HCT116 (cell line): Measurements from ENCODE around the gene CDH4. TPM values are rescaled to one million over a fixed set of nuclear protein-coding genes. Genes with fewer than 3 reads are reported as not detected.

Experiments
- ATAC-seq: fragments of 200-7000 bp; cut with Tn5 transposase; 2 replicates; pipeline ENCODE4 v1.9.1; 2020; ENCODE audit warnings: mild to moderate bottlenecking, moderate library complexity
- BruUV-seq: library from RNA; stranded (reverse); fragments of 400-500 nt; replicated peaks from 2 replicates; lab custom pipeline; 2021; lab: Mats Ljungman, UMichigan
- CTCF ChIA-PET: fragments of 300-600 bp; sonication (Branson Sonifier 250); formaldehyde crosslinking; loops from one replicate; lab custom pipeline; 2021; ENCODE audit warnings: antibody characterized with exemption; lab: Charles Lee
- POLR2A ChIA-PET: fragments of 300-600, 350-600 bp; sonication (Branson Sonifier 250); formaldehyde crosslinking; loops from one replicate; lab custom pipeline; 2021; ENCODE audit warnings: antibody characterized with exemption; lab: Charles Lee
- RAD21 ChIA-PET, 2 experiments: fragments of 300-600 bp; sonication (Branson Sonifier 250); formaldehyde crosslinking; loops; one replicate each; lab custom pipeline; 2023; ENCODE audit warnings: low total read pairs in 2 of 2; ENCODE audit not compliant: uncharacterized antibody in 2 of 2, unreplicated experiment in 2 of 2, low non-redundant PET in 1 of 2; lab: Charles Lee
- DNase-seq: peaks from one replicate; pipeline ENCODE4 v3.0.0-alpha.2; 2010; ENCODE audit warnings: low read depth, low spot score
- H2AFZ ChIP-seq: fragments of 200-600 bp; shearing (Covaris generic), sonication (generic); 2 replicates; pipeline ENCODE4 v1.6.1; 2017; ENCODE audit warnings: low read depth, mixed run types, mixed read lengths, antibody characterized with exemption, low read length; ENCODE audit not compliant: poor library complexity, severe bottlenecking
- H3K27ac ChIP-seq: 2 replicates; pipeline ENCODE4 v1.5.1; 2012; ENCODE audit warnings: low read depth, low read length
- H3K27me3 ChIP-seq: fragments of 200-600 bp; sonication (generic); 2 replicates; pipeline ENCODE4 v1.6.1; 2016; ENCODE audit warnings: mixed run types, low read length, mixed read lengths; ENCODE audit not compliant: insufficient read depth
- H3K36me3 ChIP-seq, 2 experiments: fragments of 200-500 bp in 1 of 2; fragments of 200-600 bp in 1 of 2; sonication (Bioruptor generic) in 1 of 2; sonication (generic) in 1 of 2; 2 replicates each; pipeline versions ENCODE4 v1.5.1 to v1.6.1; 2014 to 2016; ENCODE audit warnings: low read length in 2 of 2, inconsistent platforms in 1 of 2, mixed read lengths in 1 of 2, mixed run types in 1 of 2; ENCODE audit not compliant: insufficient read depth in 2 of 2, control insufficient read depth in 1 of 2
- H3K4me1 ChIP-seq, 2 experiments: fragments of 200-600 bp in 1 of 2; sonication (generic) in 1 of 2; 2 replicates each; pipeline versions ENCODE4 v1.5.1 to v1.6.1; 2012 to 2017; ENCODE audit warnings: low read length in 2 of 2, inconsistent platforms in 1 of 2, mild to moderate bottlenecking in 1 of 2, mixed read lengths in 1 of 2, mixed run types in 1 of 2, moderate library complexity in 1 of 2; ENCODE audit not compliant: insufficient read depth in 2 of 2, control insufficient read depth in 1 of 2
- H3K4me2 ChIP-seq: fragments of 200-600 bp; sonication (generic); 2 replicates; pipeline ENCODE4 v1.6.1; 2017; ENCODE audit warnings: mixed run types, low read length, mixed read lengths
- H3K4me3 ChIP-seq, 2 experiments: fragments of 200-600 bp in 1 of 2; sonication (generic) in 1 of 2; replicated peaks in 1 of 2; 2 replicates each; pipeline ENCODE4 v1.5.1; 2011 to 2016; ENCODE audit warnings: low read length in 2 of 2, control low read depth in 1 of 2, low read depth in 1 of 2, mild to moderate bottlenecking in 1 of 2, mixed read lengths in 1 of 2, mixed run types in 1 of 2
- H3K79me2 ChIP-seq: fragments of 200-600 bp; sonication (generic); 2 replicates; pipeline ENCODE4 v1.6.1; 2017; ENCODE audit warnings: mild to moderate bottlenecking, mixed run types, low read length, moderate library complexity, mixed read lengths; ENCODE audit not compliant: insufficient read depth
- H3K9ac ChIP-seq: fragments of 200-600 bp; sonication (generic); 2 replicates; pipeline ENCODE4 v1.6.1; 2016; ENCODE audit warnings: low read length, mixed read lengths
- H3K9me2 ChIP-seq: fragments of 200-600 bp; sonication (generic), shearing (Covaris generic); 2 replicates; pipeline ENCODE4 v1.6.1; 2017; ENCODE audit warnings: mixed run types, mild to moderate bottlenecking, moderate library complexity; ENCODE audit not compliant: insufficient read depth
- H3K9me3 ChIP-seq, 2 experiments: fragments of 200-500 bp in 1 of 2; fragments of 200-600 bp in 1 of 2; sonication (Bioruptor generic) in 1 of 2; sonication (generic) in 1 of 2; 2 replicates each; pipeline ENCODE4 v1.6.1; 2014 to 2017; ENCODE audit warnings: low read length in 2 of 2, mixed read lengths in 2 of 2, inconsistent platforms in 1 of 2, low read depth in 1 of 2, mild to moderate bottlenecking in 1 of 2, mixed run types in 1 of 2, moderate library complexity in 1 of 2; ENCODE audit not compliant: control insufficient read depth in 1 of 2, insufficient read depth in 1 of 2
- H4K20me1 ChIP-seq: fragments of 200-600 bp; sonication (generic), shearing (Covaris generic); 2 replicates; pipeline ENCODE4 v1.6.1; 2017; ENCODE audit warnings: mixed run types, mild to moderate bottlenecking, moderate library complexity; ENCODE audit not compliant: insufficient read depth
- CBX3 ChIP-seq: IDR thresholded peaks from 2 replicates; pipeline ENCODE4 v1.6.1; 2012; ENCODE audit warnings: low read depth
- CTCF ChIP-seq, 3 experiments: fragments of 200-600 bp in 1 of 3; sonication (generic) in 1 of 3; IDR thresholded peaks in 2 of 3; conservative IDR thresholded peaks in 1 of 3; 2 replicates each; pipeline ENCODE4 v1.5.1; 2012 to 2017; ENCODE audit warnings: low read depth in 2 of 3, low read length in 2 of 3, antibody characterized with exemption in 1 of 3, borderline replicate concordance in 1 of 3, control low read depth in 1 of 3, mild to moderate bottlenecking in 1 of 3, mixed read lengths in 1 of 3, mixed run types in 1 of 3, moderate library complexity in 1 of 3; ENCODE audit not compliant: insufficient read depth in 1 of 3
- EGR1 ChIP-seq: IDR thresholded peaks from 2 replicates; pipeline ENCODE4 v1.6.1; 2012; ENCODE audit warnings: low read depth
- ELF1 ChIP-seq: IDR thresholded peaks from 2 replicates; pipeline ENCODE4 v1.6.1; 2012; ENCODE audit warnings: low read depth, borderline replicate concordance
- EZH2phosphoT487 ChIP-seq: fragments of 200-600 bp; IDR thresholded peaks from 2 replicates; pipeline ENCODE4 v1.6.1; 2018; ENCODE audit warnings: antibody characterized with exemption, borderline replicate concordance
- JUND ChIP-seq: IDR thresholded peaks from 2 replicates; pipeline ENCODE4 v1.6.1; 2012
- POLR2AphosphoS5 ChIP-seq: IDR thresholded peaks from 2 replicates; pipeline ENCODE4 v1.6.1; 2011; ENCODE audit warnings: mild to moderate bottlenecking, low read depth, low read length, moderate library complexity
- SIN3A ChIP-seq: IDR thresholded peaks from 2 replicates; pipeline ENCODE4 v1.6.1; 2012; ENCODE audit warnings: low read depth
- SP1 ChIP-seq: IDR thresholded peaks from 2 replicates; pipeline ENCODE4 v1.6.1; 2012; ENCODE audit warnings: low read depth
- SRF ChIP-seq: IDR thresholded peaks from 2 replicates; pipeline ENCODE4 v1.6.1; 2012; ENCODE audit warnings: low read depth
- TCF7L2 ChIP-seq: IDR thresholded peaks from 2 replicates; pipeline ENCODE4 v1.7.0; 2011; ENCODE audit warnings: borderline replicate concordance, inconsistent platforms; ENCODE audit not compliant: insufficient read depth, insufficient read length; ENCODE audit errors: extremely low read depth
- YY1 ChIP-seq: IDR thresholded peaks from 2 replicates; pipeline ENCODE4 v1.6.1; 2011; ENCODE audit warnings: low read length, low read depth, moderate library complexity, mild to moderate bottlenecking; ENCODE audit not compliant: insufficient replicate concordance; ENCODE audit errors: extremely low read depth
- ZFX ChIP-seq: fragments of 450-650 bp; IDR thresholded peaks from 2 replicates; pipeline ENCODE4 v1.6.1; 2017
- ZNF274 ChIP-seq: fragments of 200-500 bp; sonication (Bioruptor generic); IDR thresholded peaks from 2 replicates; pipeline ENCODE4 v1.6.1; 2014; ENCODE audit warnings: mild to moderate bottlenecking, low read depth, low read length, inconsistent platforms
- intact Hi-C: fragments of 100-400 bp; cut with micrococcal nuclease; formaldehyde crosslinking; loops from 2 replicates; pipeline ENCODE4 v1.10.0; 2022
- total RNA-seq: library from RNA; stranded (reverse); gene quantifications from one replicate; pipeline ENCODE4 v1.2.1, GENCODE V29; 2021; ENCODE audit not compliant: unreplicated experiment
- TF ChIP-seq, protein P1 (sequence below): IDR thresholded peaks from 2 replicates; pipeline ENCODE4 v1.6.1; 2012
- TF ChIP-seq, protein P2 (sequence below): IDR thresholded peaks from 2 replicates; pipeline ENCODE4 v1.6.1; 2012; ENCODE audit warnings: low read depth

Gene CDH4
- total RNA-seq, 1 experiment from 2014 or later = not detected

DNA sequence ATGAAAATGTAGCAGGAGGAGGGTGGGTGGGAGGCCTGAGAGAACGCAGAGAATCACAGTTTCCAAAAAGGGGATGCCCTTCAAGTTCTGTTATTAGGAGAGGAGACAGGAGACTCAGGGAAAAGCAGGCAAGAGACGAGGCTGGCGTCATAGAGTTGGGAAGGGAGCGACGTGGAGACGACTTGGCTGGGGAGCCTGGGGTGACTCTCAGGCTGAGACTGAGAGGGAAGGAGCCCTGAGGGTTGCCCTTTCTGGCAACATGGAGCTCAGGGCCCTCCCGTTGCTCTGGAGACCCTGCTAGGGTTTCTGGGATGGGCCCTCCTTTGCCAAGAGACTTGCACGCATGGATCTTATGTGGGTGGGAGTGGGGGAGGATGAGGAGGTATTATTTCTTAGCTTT, 108.9 kb downstream of the CDH4 start:
- Histone ChIP-seq H3K4me2 (no peak overlapping the region), H3K4me3 (no peak overlapping the region), H2AFZ (no peak overlapping the region), H3K9me2 (no peaks in the 10 kb centered on the region), H3K4me1 (no peaks in the 10 kb centered on the region), H3K36me3 (no peaks in the 10 kb centered on the region), H3K9ac (no peak overlapping the region), H3K27ac (no peak overlapping the region), H3K79me2 (no peaks in the 10 kb centered on the region), H3K9me3 (peaks cover 0 to 6% of the 10 kb centered on the region in 2 experiments; a peak in 2 of 4 replicates), H4K20me1 (no peaks in the 10 kb centered on the region), H3K27me3 (no peaks in the 10 kb centered on the region)
- intact Hi-C loops = no loop called here
- ATAC-seq (no peak), DNase-seq (no peak)
- CTCF ChIA-PET = no interaction called here
- RAD21 ChIA-PET = no interaction called here
- POLR2A ChIA-PET = no interaction called here
- no peak for TF ChIP-seq TCF7L2
- TF ChIP-seq EGR1 = no peak
- no peak for TF ChIP-seq ELF1
- no peak for TF ChIP-seq CTCF (IDR thresholded peaks at IDR 0.05 in 2 of 3, conservative IDR thresholded peaks at IDR 0.05 in 1 of 3; ENCODE audit: borderline replicate concordance in 1 of 3, insufficient read depth in 1 of 3, low read depth in 2 of 3, low read length in 2 of 3)
- TF ChIP-seq, protein P1, sequence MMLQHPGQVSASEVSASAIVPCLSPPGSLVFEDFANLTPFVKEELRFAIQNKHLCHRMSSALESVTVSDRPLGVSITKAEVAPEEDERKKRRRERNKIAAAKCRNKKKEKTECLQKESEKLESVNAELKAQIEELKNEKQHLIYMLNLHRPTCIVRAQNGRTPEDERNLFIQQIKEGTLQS = no peak
- TF ChIP-seq, protein P2, sequence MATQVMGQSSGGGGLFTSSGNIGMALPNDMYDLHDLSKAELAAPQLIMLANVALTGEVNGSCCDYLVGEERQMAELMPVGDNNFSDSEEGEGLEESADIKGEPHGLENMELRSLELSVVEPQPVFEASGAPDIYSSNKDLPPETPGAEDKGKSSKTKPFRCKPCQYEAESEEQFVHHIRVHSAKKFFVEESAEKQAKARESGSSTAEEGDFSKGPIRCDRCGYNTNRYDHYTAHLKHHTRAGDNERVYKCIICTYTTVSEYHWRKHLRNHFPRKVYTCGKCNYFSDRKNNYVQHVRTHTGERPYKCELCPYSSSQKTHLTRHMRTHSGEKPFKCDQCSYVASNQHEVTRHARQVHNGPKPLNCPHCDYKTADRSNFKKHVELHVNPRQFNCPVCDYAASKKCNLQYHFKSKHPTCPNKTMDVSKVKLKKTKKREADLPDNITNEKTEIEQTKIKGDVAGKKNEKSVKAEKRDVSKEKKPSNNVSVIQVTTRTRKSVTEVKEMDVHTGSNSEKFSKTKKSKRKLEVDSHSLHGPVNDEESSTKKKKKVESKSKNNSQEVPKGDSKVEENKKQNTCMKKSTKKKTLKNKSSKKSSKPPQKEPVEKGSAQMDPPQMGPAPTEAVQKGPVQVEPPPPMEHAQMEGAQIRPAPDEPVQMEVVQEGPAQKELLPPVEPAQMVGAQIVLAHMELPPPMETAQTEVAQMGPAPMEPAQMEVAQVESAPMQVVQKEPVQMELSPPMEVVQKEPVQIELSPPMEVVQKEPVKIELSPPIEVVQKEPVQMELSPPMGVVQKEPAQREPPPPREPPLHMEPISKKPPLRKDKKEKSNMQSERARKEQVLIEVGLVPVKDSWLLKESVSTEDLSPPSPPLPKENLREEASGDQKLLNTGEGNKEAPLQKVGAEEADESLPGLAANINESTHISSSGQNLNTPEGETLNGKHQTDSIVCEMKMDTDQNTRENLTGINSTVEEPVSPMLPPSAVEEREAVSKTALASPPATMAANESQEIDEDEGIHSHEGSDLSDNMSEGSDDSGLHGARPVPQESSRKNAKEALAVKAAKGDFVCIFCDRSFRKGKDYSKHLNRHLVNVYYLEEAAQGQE = no peak
- TF ChIP-seq SRF = no peak
- TF ChIP-seq CBX3 = no peak
- no peak for TF ChIP-seq SIN3A
- TF ChIP-seq SP1 = no peak
- no peak for TF ChIP-seq POLR2AphosphoS5
- no peak for TF ChIP-seq EZH2phosphoT487
- TF ChIP-seq ZFX = no peak
- no peak for TF ChIP-seq YY1
- no peak for TF ChIP-seq JUND
- no peak for TF ChIP-seq ZNF274
- no TSS peak for BruUV-seq
